ENCODE measurements around the gene ZNF341. TPM values are rescaled to one million over a fixed set of nuclear protein-coding genes. Genes with fewer than 3 reads are reported as not detected.

ZNF341 gene
- total RNA-seq, 1 experiment from 2014 or later, result 7.7 TPM

DNA sequence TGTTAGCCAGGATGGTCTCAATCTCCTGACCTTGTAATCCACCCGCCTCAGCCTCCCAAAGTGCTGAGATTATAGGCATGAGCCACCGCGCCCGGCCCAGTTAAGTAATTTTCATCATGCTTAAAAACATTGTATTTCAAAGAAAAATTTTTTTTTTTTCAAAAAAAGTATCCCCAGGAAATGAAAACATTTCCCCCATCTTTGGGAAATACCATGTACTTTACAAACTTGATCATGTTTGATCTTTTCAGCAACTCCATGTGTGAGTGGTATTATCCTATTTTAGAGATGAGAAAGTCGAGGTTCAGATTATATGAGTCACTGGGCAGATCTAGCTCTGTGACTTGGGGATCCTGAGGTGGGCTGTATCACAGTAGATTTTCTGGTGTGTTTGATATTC, 91.2 kb downstream of the ZNF341 start:
- TF ChIP-seq SIN3A (IDR thresholded peaks at IDR 0.05; ENCODE audit: borderline replicate concordance, insufficient read depth, low read depth, low read length), result no peak
- no peak for TF ChIP-seq CTCF (IDR thresholded peaks at IDR 0.05)
- TF ChIP-seq POLR2AphosphoS5 (IDR thresholded peaks at IDR 0.05; ENCODE audit: low read depth, low read length), result no peak
- TF ChIP-seq REST (IDR thresholded peaks at IDR 0.05; ENCODE audit: insufficient read depth in 1 of 2, low read depth in 2 of 2, low read length in 1 of 2), result no peak
- no peak for TF ChIP-seq TCF7L2 (IDR thresholded peaks at IDR 0.05; ENCODE audit: low read depth, low read length)
- Histone ChIP-seq H3K27ac (ENCODE audit: low read length) (no peak overlapping the region), H3K4me3 (ENCODE audit: low read depth in 2 of 2, low read length in 2 of 2) (no peak overlapping the region), H3K36me3 (ENCODE audit: control insufficient read depth, insufficient read depth, low read length) (no peaks in the 10 kb centered on the region), H3K9me3 (ENCODE audit: control insufficient read depth, insufficient read depth, low read depth, low read length) (no peaks in the 10 kb centered on the region), H3K4me1 (ENCODE audit: control insufficient read depth, insufficient read depth, low read length) (no peaks in the 10 kb centered on the region), H3K27me3 (ENCODE audit: control insufficient read depth, insufficient read depth, low read length) (no peaks in the 10 kb centered on the region)
- ChIA-PET CTCF (no interaction called here), POLR2A (no interaction called here)
- no TSS peak for BruUV-seq (replicated peaks)
- DNase-seq (ENCODE audit: low read depth, low spot score) (no peak), ATAC-seq (no peak)
- in situ Hi-C loops (cut with HindIII; ENCODE audit: low pct_unique_long_range_greater_than_20kb, low sequenced_read_pairs), result no loop called here
- intact Hi-C loops (cut with micrococcal nuclease; ENCODE audit: unreplicated experiment), result no loop called here

- ChIA-PET POLR2A (no interaction called here), CTCF (no interaction called here)
- Histone ChIP-seq H3K36me3 (ENCODE audit: control insufficient read depth, insufficient read depth, low read length) (no peaks in the 10 kb centered on the region), H3K4me1 (ENCODE audit: control insufficient read depth, insufficient read depth, low read length) (0 out of 2 replicates have a peak, but pooled peaks cover 2% of the 10 kb centered on the region), H3K4me3 (ENCODE audit: low read depth in 2 of 2, low read length in 2 of 2) (no peak overlapping the region), H3K9me3 (ENCODE audit: control insufficient read depth, insufficient read depth, low read depth, low read length) (no peaks in the 10 kb centered on the region), H3K27ac (ENCODE audit: low read length) (no peak overlapping the region), H3K27me3 (ENCODE audit: control insufficient read depth, insufficient read depth, low read length) (no peaks in the 10 kb centered on the region)
- in situ Hi-C loops (cut with HindIII; ENCODE audit: low pct_unique_long_range_greater_than_20kb, low sequenced_read_pairs) (no loop called here), intact Hi-C loops (cut with micrococcal nuclease; ENCODE audit: unreplicated experiment) (no loop called here)
- no TSS peak for BruUV-seq (replicated peaks)
- DNase-seq (ENCODE audit: low read depth, low spot score) (no peak), ATAC-seq (no peak)
- no peak for TF ChIP-seq POLR2AphosphoS5 (IDR thresholded peaks at IDR 0.05; ENCODE audit: low read depth, low read length)
- TF ChIP-seq TCF7L2 (IDR thresholded peaks at IDR 0.05; ENCODE audit: low read depth, low read length), result no peak
- no peak for TF ChIP-seq CTCF (IDR thresholded peaks at IDR 0.05)
- TF ChIP-seq REST (IDR thresholded peaks at IDR 0.05; ENCODE audit: insufficient read depth in 1 of 2, low read depth in 2 of 2, low read length in 1 of 2), result no peak
- TF ChIP-seq SIN3A (IDR thresholded peaks at IDR 0.05; ENCODE audit: borderline replicate concordance, insufficient read depth, low read depth, low read length), result no peak
These were observed 93.1 kb downstream of the ZNF341 start for GRCh38 chr20:33824852-33825251.
